Epithelial cell of proximal tubule (primary cell): Measurements from ENCODE around the gene AGMAT. TPM values are rescaled to one million over a fixed set of nuclear protein-coding genes. Genes with fewer than 3 reads are reported as not detected.

Experiments
- DNase-seq: peaks from one replicate; pipeline ENCODE4 v3.0.0-alpha.2; 2011; ENCODE audit warnings: low read depth
- H3K4me3 ChIP-seq: 2 replicates; pipeline ENCODE4 v1.5.1; 2011; ENCODE audit warnings: low read depth, mild to moderate bottlenecking, low read length
- total RNA-seq: library from RNA; depleted of rRNA; stranded (reverse); fragments of >200 nt; gene quantifications from 2 replicates; pipeline ENCODE4 v1.2.3, GENCODE V29; 2015
- TF ChIP-seq, protein P1 (sequence below): conservative IDR thresholded peaks from 2 replicates; pipeline ENCODE4 v1.5.1; 2012; ENCODE audit warnings: low read depth, mild to moderate bottlenecking, low read length

The AGMAT gene
- total RNA-seq, 1 donor from 2014 or later = 3.2 TPM

DNA sequence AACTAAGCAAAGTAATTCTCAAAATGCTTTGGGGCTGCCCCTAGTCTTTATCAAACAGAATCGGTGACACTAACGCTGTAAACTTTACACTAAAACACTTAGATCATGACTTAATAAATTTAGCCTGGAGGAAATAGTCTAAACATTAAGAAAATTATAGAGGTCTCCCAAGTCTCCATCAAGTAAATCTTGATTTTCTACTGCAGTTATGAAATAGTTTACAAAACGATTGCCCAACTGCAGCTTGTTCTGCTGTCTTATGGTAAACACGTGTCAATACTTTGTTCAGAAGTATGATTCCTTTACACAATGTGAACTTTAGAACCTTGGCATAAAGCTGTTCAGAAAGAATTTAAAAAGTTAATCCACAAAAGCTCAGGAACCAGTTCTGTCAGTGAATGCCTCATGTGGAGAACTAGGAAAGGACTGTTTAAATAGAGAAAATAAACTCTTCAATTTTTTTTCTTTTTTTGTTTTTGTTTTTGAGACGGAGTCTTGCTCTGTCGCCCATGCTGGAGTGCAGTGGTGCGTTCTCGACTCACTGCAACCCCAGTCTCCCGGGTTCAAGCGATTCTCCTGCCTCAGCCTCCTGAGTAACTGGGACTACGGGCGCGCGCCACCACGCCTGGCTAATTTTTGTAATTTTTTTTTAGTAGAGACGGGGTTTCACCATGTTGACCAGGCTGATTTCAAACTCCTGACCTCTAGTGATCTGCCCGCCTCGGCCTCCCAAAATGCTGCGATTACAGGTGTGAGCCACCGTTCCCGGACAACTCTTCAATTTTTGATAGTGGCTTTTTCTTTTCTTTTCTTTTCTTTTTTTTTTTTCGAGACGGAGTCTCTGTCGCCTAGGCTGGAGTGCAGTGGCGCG, 34.0 kb upstream of the AGMAT start:
- TF ChIP-seq, protein P1, sequence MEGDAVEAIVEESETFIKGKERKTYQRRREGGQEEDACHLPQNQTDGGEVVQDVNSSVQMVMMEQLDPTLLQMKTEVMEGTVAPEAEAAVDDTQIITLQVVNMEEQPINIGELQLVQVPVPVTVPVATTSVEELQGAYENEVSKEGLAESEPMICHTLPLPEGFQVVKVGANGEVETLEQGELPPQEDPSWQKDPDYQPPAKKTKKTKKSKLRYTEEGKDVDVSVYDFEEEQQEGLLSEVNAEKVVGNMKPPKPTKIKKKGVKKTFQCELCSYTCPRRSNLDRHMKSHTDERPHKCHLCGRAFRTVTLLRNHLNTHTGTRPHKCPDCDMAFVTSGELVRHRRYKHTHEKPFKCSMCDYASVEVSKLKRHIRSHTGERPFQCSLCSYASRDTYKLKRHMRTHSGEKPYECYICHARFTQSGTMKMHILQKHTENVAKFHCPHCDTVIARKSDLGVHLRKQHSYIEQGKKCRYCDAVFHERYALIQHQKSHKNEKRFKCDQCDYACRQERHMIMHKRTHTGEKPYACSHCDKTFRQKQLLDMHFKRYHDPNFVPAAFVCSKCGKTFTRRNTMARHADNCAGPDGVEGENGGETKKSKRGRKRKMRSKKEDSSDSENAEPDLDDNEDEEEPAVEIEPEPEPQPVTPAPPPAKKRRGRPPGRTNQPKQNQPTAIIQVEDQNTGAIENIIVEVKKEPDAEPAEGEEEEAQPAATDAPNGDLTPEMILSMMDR = no peak
- H3K4me3 ChIP-seq = peak overlapping the region; percentile 94
- DNase-seq = peak; percentile 41

DNA sequence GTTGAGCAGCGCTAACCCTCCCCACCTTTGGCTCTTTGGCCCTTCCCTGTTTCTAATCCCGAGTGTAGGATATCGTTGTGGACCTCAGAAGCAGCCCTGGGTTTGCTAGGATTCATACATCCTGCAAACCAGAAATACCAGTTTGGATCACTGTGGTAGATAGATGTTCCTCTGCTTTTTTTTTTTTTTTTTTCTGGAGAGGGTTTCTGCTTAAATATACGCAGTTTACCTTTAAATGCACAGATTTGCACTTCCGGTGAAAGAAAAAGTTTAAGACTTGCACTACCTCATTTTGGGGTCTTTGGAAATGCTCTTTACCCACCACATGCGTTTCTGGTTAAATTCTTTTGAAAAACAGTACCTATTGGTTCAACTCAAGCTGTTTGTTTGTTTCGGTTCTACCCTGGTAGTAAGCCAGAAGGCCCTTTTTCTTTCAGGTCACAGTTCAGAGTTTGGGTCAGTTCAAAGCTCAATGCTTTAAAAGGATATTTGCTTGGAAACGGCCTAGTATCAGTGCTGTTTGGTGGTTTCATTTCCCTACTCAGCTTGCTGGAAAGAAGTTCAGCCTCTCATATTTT, 33.3 kb upstream of the AGMAT start:
- H3K4me3 ChIP-seq = peak overlapping the region; percentile 94
- TF ChIP-seq, protein P1 = no peak
- DNase-seq = no peak

DNA sequence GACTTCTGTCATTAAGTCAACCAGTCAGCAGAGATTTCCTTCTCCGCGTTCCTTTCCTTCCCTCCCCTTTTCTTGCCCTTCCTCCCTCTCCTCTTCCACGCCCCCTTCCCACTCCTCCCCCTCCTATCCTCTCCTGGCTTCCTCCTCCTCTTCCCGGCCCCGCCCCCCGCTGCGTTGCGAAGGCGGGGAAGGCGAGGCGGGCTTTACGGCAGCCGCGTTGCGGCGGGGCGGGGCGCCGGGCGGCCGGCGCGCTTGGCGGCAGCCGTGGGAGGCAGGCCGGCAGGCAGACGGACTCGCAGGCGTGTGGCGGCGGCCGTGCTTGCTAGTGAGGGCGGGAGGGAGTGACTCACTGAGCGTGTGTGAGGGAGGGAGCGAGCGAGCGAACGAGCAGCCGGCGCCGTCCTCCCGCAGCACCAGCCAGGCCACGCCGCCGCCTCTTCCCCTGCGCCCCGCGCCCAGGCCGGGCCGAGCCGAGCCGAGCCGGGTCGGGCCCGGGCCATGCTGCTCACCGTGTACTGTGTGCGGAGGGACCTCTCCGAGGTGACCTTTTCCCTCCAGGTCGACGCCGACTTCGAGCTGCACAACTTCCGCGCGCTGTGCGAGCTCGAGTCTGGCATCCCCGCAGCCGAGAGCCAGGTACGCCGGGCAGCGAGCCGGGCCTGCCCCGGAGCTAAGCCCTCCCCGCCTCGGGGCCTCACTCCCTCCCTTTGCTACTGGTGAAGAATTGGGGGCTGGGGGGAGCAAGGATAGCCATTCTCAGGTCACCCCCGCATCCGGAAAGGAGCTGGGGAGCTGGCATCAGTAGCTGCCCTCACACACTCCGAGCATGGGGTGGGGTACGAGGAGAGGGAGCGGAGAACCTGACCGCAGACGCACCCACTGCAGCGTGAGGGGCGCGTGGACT, 32.6 kb upstream of the AGMAT start, which contains the start of gene DDI2:
TSS of gene DDI2 (plus strand) at position 286 of the 904 bp plus-strand sequence. CDS start at position 499, 213 bp downstream.
- TF ChIP-seq, protein P1 = no peak
- H3K4me3 ChIP-seq = peak within 1 kb of the TSS; percentile 94
- peak; percentile 92 for DNase-seq

DNA sequence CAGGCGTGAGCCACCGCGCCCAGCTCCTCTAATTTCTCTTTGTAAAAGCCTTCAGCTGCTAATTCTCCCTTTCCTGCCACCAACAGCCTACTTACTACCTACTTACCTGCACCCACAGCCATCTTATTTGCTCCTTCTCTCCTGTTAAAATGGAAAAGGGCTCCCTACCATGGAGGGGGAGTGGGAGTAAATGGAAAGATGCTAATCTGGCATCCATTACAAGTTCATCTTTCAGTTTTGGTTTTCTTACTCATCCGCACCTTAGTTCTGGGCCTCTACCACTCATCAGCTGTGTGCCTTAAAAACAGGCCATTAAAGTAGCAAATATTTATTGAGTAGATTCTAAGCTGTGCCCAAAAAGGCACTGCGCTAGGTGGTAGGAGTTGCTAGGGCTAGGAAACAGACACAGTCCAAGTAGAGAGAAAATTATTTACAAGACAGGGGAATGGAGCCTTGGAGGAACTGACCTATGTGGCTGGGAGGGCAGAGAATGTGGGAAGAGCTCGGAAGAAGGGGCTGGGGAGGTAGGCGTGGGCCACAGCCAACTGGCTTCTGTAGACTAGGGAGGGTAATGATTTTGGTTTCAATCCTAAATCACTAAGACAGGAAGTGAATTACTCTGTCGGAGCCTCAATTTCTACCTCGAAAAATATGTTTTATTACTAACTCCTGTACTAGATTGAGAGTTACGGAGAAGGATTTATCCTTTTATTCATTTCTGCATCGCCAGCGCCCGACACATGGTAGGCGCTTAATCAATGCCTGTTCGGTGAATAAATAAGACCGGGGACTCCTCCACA, 31.7 kb upstream of the AGMAT start:
- H3K4me3 ChIP-seq = peak overlapping the region; percentile 59
- TF ChIP-seq, protein P1 = no peak
- no peak for DNase-seq

DNA sequence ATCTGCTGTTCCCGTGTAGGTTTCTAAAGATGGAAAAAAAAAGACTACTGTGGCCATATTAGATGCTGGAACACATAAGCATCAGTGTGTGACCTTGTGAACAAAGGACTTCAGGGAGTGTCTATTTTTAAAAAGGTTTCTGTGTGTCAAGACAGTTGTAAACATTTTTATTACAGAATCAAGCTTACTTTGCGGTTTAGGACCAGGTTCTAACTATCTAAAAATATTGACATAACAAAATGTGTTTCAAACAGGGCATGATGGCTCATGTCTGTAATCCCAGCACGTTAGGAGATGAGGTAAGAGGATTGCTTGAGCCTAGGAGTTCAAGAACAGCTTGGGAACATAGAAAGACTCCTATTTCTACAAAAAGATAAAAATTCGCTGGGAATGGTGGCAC, 25.3 kb upstream of the AGMAT start:
- DNase-seq = no peak
- TF ChIP-seq, protein P1 = no peak
- H3K4me3 ChIP-seq = no peak overlapping the region

DNA sequence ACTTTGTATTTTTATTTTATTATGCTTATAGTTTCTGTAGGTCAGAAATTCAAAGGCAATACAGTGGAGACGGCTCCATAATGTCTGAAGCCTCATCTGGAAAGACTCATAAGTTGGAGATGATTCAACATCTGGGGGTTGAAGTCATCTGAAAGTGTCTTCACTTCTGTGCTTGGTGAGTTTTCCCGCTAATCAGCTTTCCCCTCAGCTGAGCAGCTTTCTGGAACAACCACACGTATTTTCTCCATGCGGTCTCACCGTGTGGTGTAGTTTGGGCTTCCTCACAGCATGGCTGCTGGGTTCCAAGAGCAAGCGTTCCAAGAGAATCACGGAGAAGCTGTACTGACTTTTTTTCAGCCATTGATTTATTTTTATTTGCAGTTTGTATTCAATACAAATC, 24.8 kb upstream of the AGMAT start:
- DNase-seq = no peak
- no peak overlapping the region for H3K4me3 ChIP-seq
- TF ChIP-seq, protein P1 = no peak
